CD8-positive, alpha-beta memory T cell (primary cell): ENCODE data around the gene TNFRSF9. TPM values are rescaled to one million over a fixed set of nuclear protein-coding genes. Genes with fewer than 3 reads are reported as not detected.

Experiments used
- CTCF ChIA-PET: fragments of 350-600 bp; sonication (Branson Sonifier 250); formaldehyde crosslinking; loops from one replicate; lab custom pipeline; 2021; ENCODE audit warnings: antibody characterized with exemption; lab: Charles Lee
- POLR2A ChIA-PET: fragments of 350-600 bp; sonication (Branson Sonifier 250); formaldehyde crosslinking; loops from one replicate; lab custom pipeline; 2021; ENCODE audit warnings: antibody characterized with exemption; lab: Charles Lee
- DNase-seq, 5 donors: peaks; one replicate each; pipeline versions ENCODE4 v3.0.0 to v3.0.0-alpha.2; 2020 to 2022; ENCODE audit warnings: mixed read lengths in 1 of 5
- H3K27ac ChIP-seq: one replicate; pipeline ENCODE4 v1.7.0; 2013; ENCODE audit warnings: low read depth, mild to moderate bottlenecking, low read length, moderate library complexity
- H3K27me3 ChIP-seq: 2 replicates; pipeline ENCODE4 v1.7.0; 2013; ENCODE audit warnings: low read length, mild to moderate bottlenecking; ENCODE audit not compliant: insufficient read depth, poor library complexity, severe bottlenecking
- H3K36me3 ChIP-seq: 2 replicates; pipeline ENCODE4 v1.7.0; 2013; ENCODE audit warnings: mild to moderate bottlenecking, low read length, moderate library complexity; ENCODE audit not compliant: insufficient read depth
- H3K4me1 ChIP-seq: 2 replicates; pipeline ENCODE4 v1.7.0; 2013; ENCODE audit warnings: mild to moderate bottlenecking, low read length, moderate library complexity; ENCODE audit not compliant: insufficient read depth
- H3K4me3 ChIP-seq: 2 replicates; pipeline ENCODE4 v1.7.0; 2013; ENCODE audit warnings: mild to moderate bottlenecking, low read length
- H3K9me3 ChIP-seq: 2 replicates; pipeline ENCODE4 v1.7.0; 2013; ENCODE audit warnings: mild to moderate bottlenecking, low read length
- H3K27ac Mint-ChIP-seq, 8 donors: one replicate each; pipeline ENCODE4 v1.8.0; 2020 to 2021; ENCODE audit warnings: mixed read lengths in 8 of 8, mild to moderate bottlenecking in 6 of 8, inconsistent platforms in 3 of 8, moderate library complexity in 3 of 8
- H3K27me3 Mint-ChIP-seq, 2 donors: one replicate each; pipeline ENCODE4 v1.8.0; 2020 to 2021; ENCODE audit warnings: mixed read lengths in 2 of 2, mild to moderate bottlenecking in 1 of 2, moderate library complexity in 1 of 2
- H3K36me3 Mint-ChIP-seq, 3 donors: one replicate each; pipeline ENCODE4 v1.8.0; 2020 to 2021; ENCODE audit warnings: mixed read lengths in 3 of 3, inconsistent platforms in 1 of 3, mild to moderate bottlenecking in 1 of 3
- H3K4me1 Mint-ChIP-seq, 3 donors: one replicate each; pipeline ENCODE4 v1.8.0; 2020 to 2021; ENCODE audit warnings: mixed read lengths in 3 of 3, inconsistent platforms in 1 of 3, mild to moderate bottlenecking in 1 of 3
- H3K4me3 Mint-ChIP-seq, 7 donors: one replicate each; pipeline ENCODE4 v1.8.0; 2020 to 2021; ENCODE audit warnings: mixed read lengths in 7 of 7, mild to moderate bottlenecking in 6 of 7, moderate library complexity in 4 of 7, inconsistent platforms in 2 of 7
- H3K9me3 Mint-ChIP-seq, 5 donors: one replicate each; pipeline ENCODE4 v1.8.0; 2020 to 2022; ENCODE audit warnings: mixed read lengths in 5 of 5, mild to moderate bottlenecking in 3 of 5, moderate library complexity in 2 of 5, inconsistent platforms in 1 of 5
- polyA plus RNA-seq: library from polyadenylated mRNA; unstranded; fragments of 300-500 nt; fragmentation: Illumina TruSeq; gene quantifications from one replicate; pipeline ENCODE4 v1.2.3, GENCODE V29; 2021
- total RNA-seq, 2 experiments: library from RNA; stranded (reverse); gene quantifications; one replicate each; pipeline ENCODE4 v1.2.3, GENCODE V29; 2021

TNFRSF9 gene
- total and polyA plus RNA-seq, 3 experiments from 2014 or later, result 14.4 to 279 (median 273) TPM

GRCh38 chr1:7865978-7866377, 74.7 kb downstream of the TNFRSF9 start:
- no peak overlapping the region for H3K27ac ChIP-seq
- no peak for DNase-seq
- no peaks in the 10 kb centered on the region for H3K9me3 Mint-ChIP-seq
- H3K4me3 Mint-ChIP-seq, result no peak overlapping the region
- H3K27me3 Mint-ChIP-seq, result peaks cover 1 to 3% of the 10 kb centered on the region in 2 donors
- H3K36me3 Mint-ChIP-seq, result no peaks in the 10 kb centered on the region
- H3K4me1 Mint-ChIP-seq, result no peaks in the 10 kb centered on the region
- no peak overlapping the region for H3K4me3 ChIP-seq
- H3K27me3 ChIP-seq, result no peaks in the 10 kb centered on the region
- ChIA-PET POLR2A (no interaction called here), CTCF (no interaction called here)
- H3K4me1 ChIP-seq, result no peaks in the 10 kb centered on the region
- no peaks in the 10 kb centered on the region for H3K36me3 ChIP-seq
- no peak overlapping the region for H3K27ac Mint-ChIP-seq
- H3K9me3 ChIP-seq, result no peaks in the 10 kb centered on the region

Other genes starting within 250 kb of the TNFRSF9 start
- gene VAMP3, start 169.5 kb downstream of the TNFRSF9 start, total RNA-seq, result 10 to 100 TPM; 27.3 to 32.5 TPM
- gene VAMP3, start 169.5 kb downstream of the TNFRSF9 start, polyA plus RNA-seq, result 41.7 TPM
- gene PER3, start 156.5 kb downstream of the TNFRSF9 start, total RNA-seq, result 1 to 10 TPM; 4.7 TPM
- 6.3 TPM for gene PER3, start 156.5 kb downstream of the TNFRSF9 start, polyA plus RNA-seq
- under 1 TPM in 1 of 2 experiments, not detected in 1; 0.27 TPM for gene UTS2, start 87.8 kb downstream of the TNFRSF9 start, total RNA-seq
- gene UTS2, start 87.8 kb downstream of the TNFRSF9 start, polyA plus RNA-seq, result 10.0 TPM
- gene PARK7, start 20.9 kb upstream of the TNFRSF9 start, total RNA-seq, result 100 to 1,000 TPM; 583 to 628 TPM
- 396 TPM for gene PARK7, start 20.9 kb upstream of the TNFRSF9 start, polyA plus RNA-seq
- gene ERRFI1, start 85.5 kb upstream of the TNFRSF9 start, total RNA-seq, result 1 to 10 TPM; 3.5 to 3.8 TPM
- 1.1 TPM for gene ERRFI1, start 85.5 kb upstream of the TNFRSF9 start, polyA plus RNA-seq